GM12878 (cell line): ENCODE data around the gene ACOT7. TPM values are rescaled to one million over a fixed set of nuclear protein-coding genes. Genes with fewer than 3 reads are reported as not detected.
A peak's percentile ranks its signal among the peaks of the same experiment; 100 is the strongest.

Source experiments
- ATAC-seq: fragments of 200-7000 bp; cut with Tn5 transposase; 3 replicates; pipeline ENCODE4 v1.9.1; 2020; ENCODE audit warnings: mild to moderate bottlenecking, moderate library complexity
- BruUV-seq: library from RNA; stranded (reverse); fragments of 400-500 nt; replicated peaks from 2 replicates; lab custom pipeline; 2021; lab: Mats Ljungman, UMichigan
- CTCF ChIA-PET: fragments of 300-600 bp; sonication (Branson Sonifier 250); formaldehyde crosslinking; extraction: SDS; loops from one replicate; lab custom pipeline; 2021; ENCODE audit warnings: inconsistent platforms; lab: Yijun Ruan, JAX
- POLR2A ChIA-PET: fragments of 350-600 bp; formaldehyde crosslinking; extraction: SDS; loops from one replicate; lab custom pipeline; 2021; ENCODE audit warnings: inconsistent platforms; lab: Charles Lee
- RAD21 ChIA-PET: fragments of 300-600 bp; sonication (Branson Sonifier 250); formaldehyde crosslinking; loops from one replicate; lab custom pipeline; 2023; ENCODE audit warnings: antibody characterized with exemption; ENCODE audit not compliant: unreplicated experiment; lab: Charles Lee
- SMC1A ChIA-PET: fragments of 300-600 bp; sonication (Branson Sonifier 250); formaldehyde crosslinking; loops from one replicate; lab custom pipeline; 2023; ENCODE audit not compliant: unreplicated experiment, uncharacterized antibody; lab: Charles Lee
- DNase-seq: peaks from one replicate; pipeline ENCODE4 v3.0.0-alpha.2; 2011; ENCODE audit warnings: low read depth, low spot score
- FAIRE-seq: peaks from 3 replicates; lab custom pipeline; 2011; peaks lifted over from hg19 to GRCh38; lab: Jason Lieb, UNC
- H2AFZ ChIP-seq: 2 replicates; pipeline ENCODE4 v1.6.0; 2011; ENCODE audit warnings: low read depth, low read length, control low read depth; ENCODE audit not compliant: control insufficient read depth
- H3K27ac ChIP-seq: 2 replicates; pipeline ENCODE4 v1.5.1; 2011; ENCODE audit warnings: control low read depth; ENCODE audit not compliant: control insufficient read depth, insufficient read depth
- H3K27me3 ChIP-seq, 2 experiments: replicated peaks in 1 of 2; 2 replicates each; pipeline versions ENCODE4 v1.6.0 to v1.6.1; 2011; ENCODE audit warnings: low read length in 1 of 2; ENCODE audit not compliant: control insufficient read depth in 2 of 2, insufficient read depth in 2 of 2
- H3K36me3 ChIP-seq, 2 experiments: 2 replicates each; pipeline ENCODE4 v1.5.1; 2011; ENCODE audit warnings: low read length in 1 of 2; ENCODE audit not compliant: control insufficient read depth in 2 of 2, insufficient read depth in 2 of 2
- H3K4me1 ChIP-seq: 2 replicates; pipeline ENCODE4 v1.6.1; 2011; ENCODE audit warnings: mild to moderate bottlenecking, low read length, moderate library complexity, mixed read lengths; ENCODE audit not compliant: control insufficient read depth, insufficient read depth
- H3K4me2 ChIP-seq: 2 replicates; pipeline ENCODE4 v1.6.0; 2011; ENCODE audit warnings: control low read depth; ENCODE audit not compliant: control insufficient read depth, insufficient read depth
- H3K4me3 ChIP-seq: fragments of 200-600 bp; sonication (generic); 2 replicates; pipeline ENCODE4 v1.5.1; 2016
- H3K79me2 ChIP-seq: 2 replicates; pipeline ENCODE4 v1.6.0; 2011; ENCODE audit warnings: low read length; ENCODE audit not compliant: control insufficient read depth, insufficient read depth
- H3K9ac ChIP-seq: 2 replicates; pipeline ENCODE4 v1.8.0; 2011; ENCODE audit warnings: low read length, control low read depth, mixed read lengths; ENCODE audit not compliant: control insufficient read depth, insufficient read depth
- H3K9me3 ChIP-seq: replicated peaks from 3 replicates; pipeline ENCODE4 v1.5.1; 2011; ENCODE audit warnings: mild to moderate bottlenecking, low read length; ENCODE audit not compliant: control insufficient read depth, insufficient read depth
- H4K20me1 ChIP-seq: 2 replicates; pipeline ENCODE4 v1.6.0; 2011; ENCODE audit not compliant: control insufficient read depth, insufficient read depth
- CTCF ChIP-seq, 3 experiments: IDR thresholded peaks in 2 of 3; conservative IDR thresholded peaks in 1 of 3; 2 replicates each; pipeline ENCODE4 v1.5.1; 2011; ENCODE audit warnings: low read depth in 3 of 3, low read length in 3 of 3, mild to moderate bottlenecking in 3 of 3, control low read depth in 2 of 3, moderate library complexity in 2 of 3, inconsistent platforms in 1 of 3, mixed read lengths in 1 of 3; ENCODE audit not compliant: control insufficient read depth in 2 of 3, insufficient read depth in 1 of 3; ENCODE audit errors: extremely low read depth in 1 of 3
- FOXM1 ChIP-seq: IDR thresholded peaks from 2 replicates; pipeline ENCODE4 v1.6.1; 2012; ENCODE audit warnings: low read depth, mild to moderate bottlenecking, inconsistent platforms, low read length, moderate library complexity
- GABPA ChIP-seq: IDR thresholded peaks from 2 replicates; pipeline ENCODE4 v1.6.1; 2014; ENCODE audit warnings: antibody characterized with exemption, low read depth, mild to moderate bottlenecking, inconsistent platforms
- GATAD2B ChIP-seq: fragments of 450-650 bp; conservative IDR thresholded peaks from 2 replicates; pipeline ENCODE4 v1.6.1; 2017; ENCODE audit warnings: low read depth, mild to moderate bottlenecking, moderate library complexity
- IKZF1 ChIP-seq: fragments of 450-650 bp; conservative IDR thresholded peaks from 2 replicates; pipeline ENCODE4 v1.6.1; 2017; ENCODE audit warnings: antibody characterized with exemption, mild to moderate bottlenecking
- NBN ChIP-seq: fragments of 450-650 bp; IDR thresholded peaks from 2 replicates; pipeline ENCODE4 v1.6.1; 2016
- RAD21 ChIP-seq: IDR thresholded peaks from 2 replicates; pipeline ENCODE4 v1.6.1; 2011; ENCODE audit warnings: mild to moderate bottlenecking, low read depth, low read length, moderate library complexity; ENCODE audit not compliant: insufficient read depth
- REST ChIP-seq: IDR thresholded peaks from 2 replicates; pipeline ENCODE4 v1.6.1; 2012; ENCODE audit warnings: mild to moderate bottlenecking, low read depth, low read length
- SIN3A ChIP-seq: IDR thresholded peaks from 2 replicates; pipeline ENCODE4 v1.6.1; 2012; ENCODE audit warnings: low read depth, low read length, improper control_type of control experiment
- SMC3 ChIP-seq: IDR thresholded peaks from 2 replicates; pipeline ENCODE4 v1.6.1; 2011; ENCODE audit warnings: low read length, improper control_type of control experiment, borderline replicate concordance
- TBL1XR1 ChIP-seq: IDR thresholded peaks from 2 replicates; pipeline ENCODE4 v1.6.1; 2012; ENCODE audit warnings: low read depth, low read length, improper control_type of control experiment
- TCF12 ChIP-seq: IDR thresholded peaks from 2 replicates; pipeline ENCODE4 v1.6.1; 2011; ENCODE audit warnings: low read depth, mild to moderate bottlenecking, low read length
- YY1 ChIP-seq: IDR thresholded peaks from 2 replicates; pipeline ENCODE4 v1.6.1; 2011; ENCODE audit warnings: low read depth, mild to moderate bottlenecking, low read length
- WGBS: methylation state at CpG from one replicate; pipeline ENCODE4 v1.1.6; 2016; ENCODE audit warnings: low lambda C conversion rate; ENCODE audit not compliant: insufficient replicate concordance, insufficient coverage; ENCODE audit errors: missing lambda C conversion rate; 5-methylcytosine and 5-hydroxymethylcytosine counted together
- in situ Hi-C: fragments of 300-500 bp; cut with MboI; formaldehyde crosslinking; loops from 9 replicates; pipeline ENCODE4 v1.14.3; 2018; ENCODE audit warnings: mixed read lengths
- intact Hi-C: fragments of 100-400 bp; cut with micrococcal nuclease; formaldehyde crosslinking; loops from one replicate; pipeline ENCODE4 v1.14.2; 2022; ENCODE audit not compliant: unreplicated experiment
- polyA plus RNA-seq, 11 experiments: library from polyadenylated mRNA; depleted of rRNA in 4 of 11; unstranded in 6 of 11; stranded (reverse) in 5 of 11; fragments of >200 nt; fragmentation: Nextera tagmentation in 4 of 11; fragmentation: Illumina TruSeq in 1 of 11; extraction: Ambion mirVana in 4 of 11; extraction: Trizol in 1 of 11; gene quantifications; 1 replicate in 1 of 11; 2 replicates in 10 of 11; pipeline versions ENCODE4 v1.2.1 to v1.2.3, GENCODE V29; 2011 to 2016; ENCODE audit warnings: inconsistent platforms in 2 of 11, missing spikeins in 2 of 11, low read depth in 1 of 11
- total RNA-seq, 4 experiments: library from RNA; depleted of rRNA in 3 of 4; stranded (reverse); fragments of >200 nt in 3 of 4; fragmentation: Illumina TruSeq in 1 of 4; extraction: Trizol in 1 of 4; gene quantifications; 2 replicates each; pipeline versions ENCODE4 v1.2.1 to v1.2.3, GENCODE V29; 2013 to 2021

ACOT7 gene
- total and polyA plus RNA-seq, 10 of the 15 experiments (the other 5 are each of a cell fraction or from before 2014, with no cell fraction given), result 8.9 to 206 (median 61.2) TPM

- no peak for TF ChIP-seq GABPA
- TF ChIP-seq, all 136 proteins: peak for 0
These were observed 145.9 kb downstream of the ACOT7 start (continued) for GRCh38 chr1:6247651-6248050.

GRCh38 chr1:6246497-6247467, 146.8 kb downstream of the ACOT7 start:
- ChIA-PET RAD21 (interaction anchor here (0.7 to 4.0 kb wide), 17 partner anchors 11 to 192 kb away, joined by 3 to 32 read pairs (median 3); partner anchors contain the start of gene ICMT), SMC1A (interaction anchor here (1.2 to 3.0 kb wide), 11 partner anchors 9 to 400 kb away, joined by 3 to 9 read pairs (median 4); no protein-coding TSS in a partner anchor), CTCF (interaction anchor here (0.6 to 5.2 kb wide), 40 partner anchors 10 to 961 kb away, joined by 3 to 47 read pairs (median 4); partner anchors contain the start of genes ACOT7, ICMT, RNF207 and TAS1R1), POLR2A (no interaction called here)
- Histone ChIP-seq H3K9me3 (no peaks in the 10 kb centered on the region), H2AFZ (no peak overlapping the region), H3K9ac (no peak overlapping the region), H3K4me2 (no peak overlapping the region), H3K79me2 (no peaks in the 10 kb centered on the region), H4K20me1 (no peaks in the 10 kb centered on the region), H3K27me3 (peaks cover 12 to 23% of the 10 kb centered on the region in 2 experiments), H3K36me3 (no peaks in the 10 kb centered on the region), H3K4me1 (peaks cover 5% of the 10 kb centered on the region), H3K27ac (no peak overlapping the region), H3K4me3 (no peak overlapping the region)
- in situ Hi-C loops, result loop anchor here (5.0 kb wide), 1 partner anchor 101 kb away; no protein-coding TSS in a partner anchor
- BruUV-seq, result no TSS peak
- WGBS, result 4% methylated on average over 30 of the region's 30 CpGs
- ATAC-seq (peak; percentile 80), DNase-seq (no peak), FAIRE-seq (peak; percentile 23)
- intact Hi-C loops, result loop anchor here (1.0 to 2.0 kb wide), 4 partner anchors 97 to 192 kb away; no protein-coding TSS in a partner anchor
- TF ChIP-seq SIN3A, result 0 out of 2 replicates have a peak, but pooled peaks have one; percentile 42
- TF ChIP-seq TCF12, result 0 out of 2 replicates have a peak, but pooled peaks have one; percentile 12
- TF ChIP-seq IKZF1, result no peak
- TF ChIP-seq YY1, result peak; percentile 59
- TF ChIP-seq SMC3, result peak; percentile 97
- TF ChIP-seq FOXM1, result 0 out of 2 replicates have a peak, but pooled peaks have one; percentile 27
- TF ChIP-seq RAD21, result peak; percentile 93
- no peak for TF ChIP-seq GATAD2B
- TF ChIP-seq CTCF (IDR thresholded peaks at IDR 0.05 in 2 of 3, conservative IDR thresholded peaks at IDR 0.05 in 1 of 3; ENCODE audit: control insufficient read depth in 2 of 3, extremely low read depth in 1 of 3, insufficient read depth in 1 of 3, low read depth in 3 of 3, low read length in 3 of 3), result peak; percentile 80 to 96 (median 91)
- TF ChIP-seq NBN, result 0 out of 2 replicates have a peak, but pooled peaks have one; percentile 19
- TF ChIP-seq REST, result peak; percentile 49; the same call in 1 of the 2 replicates
- TF ChIP-seq TBL1XR1, result peak; percentile 39; the same call in 1 of the 2 replicates
